T-helper 2 cell (primary cell): Measurements from ENCODE around the gene CLRN2.
A peak's percentile ranks its signal among the peaks of the same experiment; 100 is the strongest.
"Not testable (repeated sequence)": the region's sequence is repeated elsewhere in the genome, so short reads cannot be mapped to it uniquely, and the experiment has no call there.

Experiments used
- DNase-seq, 5 experiments: peaks; one replicate each; pipeline versions ENCODE4 v3.0.0 to v3.0.0-alpha.2; 2012 to 2022

Gene CLRN2

DNA sequence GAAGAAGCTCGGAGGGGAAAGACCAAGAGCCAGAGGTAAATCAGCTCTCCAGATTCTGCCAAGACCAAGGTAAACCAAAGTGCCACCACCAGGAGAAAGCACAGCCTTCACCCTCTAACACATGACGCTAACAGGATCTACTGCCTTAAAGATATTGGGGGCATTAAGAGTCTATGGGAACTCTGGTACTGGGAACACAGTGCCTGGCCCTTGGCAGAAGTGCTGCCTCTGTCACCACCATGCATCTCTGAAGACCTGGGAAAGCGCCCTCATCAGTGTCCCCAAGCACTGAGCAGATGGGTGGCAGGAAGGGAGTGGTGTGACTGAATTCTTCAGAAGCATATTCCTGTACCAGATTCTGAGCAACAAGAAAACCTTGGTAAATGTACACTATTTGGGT is 4.4 kb upstream of the CLRN2 start:
- no peak for DNase-seq

DNA sequence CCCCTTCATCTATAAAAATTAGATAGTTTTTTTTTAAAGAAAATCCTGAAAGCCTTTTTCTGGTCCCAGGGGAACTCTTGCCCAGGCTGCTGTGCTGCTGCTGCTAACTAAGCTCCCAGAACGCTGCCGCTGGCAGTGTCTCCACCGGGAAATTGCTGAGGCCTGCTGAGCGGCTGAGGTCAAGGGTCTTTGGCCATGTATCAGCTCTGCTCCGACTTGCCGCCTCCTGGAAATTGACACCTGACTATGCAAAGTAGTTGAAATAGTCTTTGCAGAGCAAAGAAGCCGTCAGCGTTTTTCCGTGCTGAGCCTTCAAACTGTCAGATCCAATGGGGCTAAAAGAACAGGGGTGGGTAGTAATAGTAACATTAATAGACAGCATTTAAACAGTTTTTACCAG is 3.9 kb upstream of the CLRN2 start:
- no peak for DNase-seq

DNA sequence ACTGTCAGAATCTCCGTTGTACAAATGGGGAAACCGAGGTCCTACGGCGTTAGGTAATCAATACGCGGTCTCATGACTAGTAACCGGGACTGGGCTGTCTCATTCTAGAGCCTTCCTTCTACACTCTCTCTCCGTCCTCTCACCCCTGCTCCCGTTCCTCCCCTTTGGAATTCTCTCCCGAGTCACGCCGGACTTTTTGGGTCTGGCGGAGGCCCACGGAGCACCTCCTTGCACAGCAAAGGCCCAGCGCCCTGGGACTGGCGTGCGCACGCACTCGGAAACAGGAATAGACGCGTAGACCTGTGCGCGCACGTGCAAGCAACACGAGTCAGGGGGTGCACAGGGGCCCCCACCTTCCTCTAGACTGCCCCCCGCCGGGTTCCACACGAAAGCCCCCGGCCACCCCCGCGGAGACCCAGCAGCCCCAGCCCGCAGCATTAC is 3.4 kb upstream of the CLRN2 start:
- peak in 2 of 5 experiments; percentile 50 to 76 for DNase-seq

DNA sequence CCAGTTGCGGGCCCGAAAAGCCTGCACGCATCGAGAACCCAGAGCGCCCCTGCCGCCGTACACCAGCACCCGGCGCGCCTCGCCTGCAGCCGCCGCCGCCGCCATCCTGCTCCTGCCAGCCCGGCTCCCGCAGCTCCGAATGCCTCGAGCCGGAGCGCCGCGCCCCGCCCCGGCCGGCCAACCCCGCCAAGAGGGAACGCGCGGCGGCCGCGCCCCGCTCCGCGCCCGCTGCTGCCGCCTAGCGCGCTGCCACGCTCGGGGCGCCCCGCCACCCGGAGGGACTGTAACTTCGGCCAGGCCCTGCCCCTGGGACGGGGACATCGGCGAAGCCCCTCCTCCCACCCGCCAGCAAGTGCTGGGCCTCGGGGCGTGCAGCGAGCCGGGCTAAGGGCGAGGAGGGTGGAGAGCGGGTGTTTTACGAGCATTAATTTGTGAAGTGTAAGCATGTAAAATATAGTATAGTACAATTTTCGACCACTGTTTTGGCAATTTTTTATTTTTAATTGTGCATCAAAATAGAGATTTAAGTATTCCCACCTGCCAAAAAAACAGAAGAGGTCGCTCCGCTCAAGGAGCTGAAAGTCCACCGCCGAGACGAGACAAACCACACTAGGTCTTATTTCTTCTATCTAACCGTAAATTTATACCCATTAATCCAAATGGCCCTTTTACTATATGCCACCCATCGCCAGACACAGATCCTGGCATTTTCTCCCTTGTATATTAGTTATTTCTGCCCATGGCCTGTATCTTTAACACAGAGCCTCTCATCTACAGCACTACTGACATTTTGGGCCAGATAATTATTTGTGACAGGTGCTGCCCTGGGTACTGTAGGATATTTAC is 2.8 kb upstream of the CLRN2 start, which contains the start of gene QDPR:
Gene QDPR (minus strand): TSS at position 141 of the 846 bp plus-strand sequence. CDS start 36 bp downstream, at position 105.
- DNase-seq: peak; percentile 42 to 82 (median 57)

DNA sequence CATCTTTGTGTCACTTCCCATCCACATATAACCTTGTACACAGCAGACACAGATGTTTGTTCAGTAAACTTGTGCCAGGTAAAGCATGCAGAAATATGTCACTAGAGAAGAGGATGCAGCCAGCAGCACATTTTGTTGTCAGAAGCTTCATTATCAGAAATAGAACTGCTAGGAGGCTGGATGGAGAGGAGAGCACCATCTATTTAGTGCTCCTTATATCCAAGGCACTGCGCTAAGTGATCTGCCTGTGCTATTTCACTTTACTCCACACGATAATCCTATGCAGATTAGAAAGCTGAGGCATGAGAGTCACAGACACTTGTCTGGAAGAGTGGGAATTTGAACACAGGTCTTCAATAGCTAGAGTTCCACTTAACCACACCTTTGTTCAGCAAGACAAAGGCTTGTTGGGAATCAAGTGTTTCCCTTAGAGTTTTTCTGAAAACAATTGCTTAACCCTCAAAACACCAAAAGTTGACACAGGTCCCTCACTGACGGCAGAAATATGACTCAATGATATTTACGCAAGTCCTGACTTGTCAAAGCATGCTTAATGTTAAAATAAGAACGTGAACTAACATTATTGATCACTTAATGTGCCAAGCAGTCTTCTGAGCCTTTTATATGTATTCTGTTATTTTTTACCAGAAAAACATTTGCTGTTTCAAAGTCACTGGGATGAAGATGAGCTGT is 1.8 kb upstream of the CLRN2 start:
- DNase-seq: no peak

DNA sequence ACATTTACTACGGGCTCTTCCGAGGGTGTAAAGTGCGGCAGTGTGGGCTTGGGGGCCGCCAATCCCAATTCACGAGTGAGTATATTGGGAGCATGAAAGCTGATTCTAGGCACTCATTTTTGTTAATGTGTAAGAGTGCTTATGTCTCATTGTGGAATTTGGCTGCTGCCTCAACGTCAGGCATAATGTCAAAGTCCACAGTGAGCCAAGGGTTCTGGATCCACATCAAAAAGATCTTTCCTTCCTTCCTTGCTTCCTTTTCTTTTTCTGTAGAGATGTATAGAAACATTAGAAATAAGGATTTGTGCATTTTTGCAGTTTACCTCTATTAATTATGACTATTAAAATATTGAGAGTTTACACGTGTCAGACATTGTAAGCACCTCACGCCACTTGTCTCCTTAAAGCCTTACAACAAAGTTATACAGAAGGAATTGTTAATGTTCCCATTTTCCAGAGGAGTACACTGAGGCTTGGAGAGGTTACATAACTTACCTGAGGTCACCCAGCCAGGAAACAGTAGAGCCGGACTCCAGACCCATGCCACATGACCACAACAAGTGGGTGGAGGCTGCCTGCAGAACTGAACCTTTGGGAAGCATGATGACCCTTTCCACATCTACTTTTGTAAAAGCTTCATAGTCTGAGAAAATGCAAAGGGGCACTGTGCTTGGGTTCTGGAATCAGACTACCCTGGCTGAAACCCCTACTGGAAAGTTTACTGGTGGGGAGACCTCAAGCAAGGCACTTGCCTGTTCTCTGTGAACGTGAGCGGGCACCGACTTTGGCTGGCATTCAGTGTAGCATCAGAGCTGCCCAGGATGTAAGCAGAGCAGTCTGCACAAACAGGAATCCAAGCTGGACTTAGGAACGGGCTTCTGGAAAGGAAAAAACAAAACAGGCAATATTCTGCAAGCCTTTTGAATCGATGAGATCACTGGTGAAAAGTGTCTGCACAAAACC is 761 bp downstream of the CLRN2 start:
- no peak for DNase-seq

DNA sequence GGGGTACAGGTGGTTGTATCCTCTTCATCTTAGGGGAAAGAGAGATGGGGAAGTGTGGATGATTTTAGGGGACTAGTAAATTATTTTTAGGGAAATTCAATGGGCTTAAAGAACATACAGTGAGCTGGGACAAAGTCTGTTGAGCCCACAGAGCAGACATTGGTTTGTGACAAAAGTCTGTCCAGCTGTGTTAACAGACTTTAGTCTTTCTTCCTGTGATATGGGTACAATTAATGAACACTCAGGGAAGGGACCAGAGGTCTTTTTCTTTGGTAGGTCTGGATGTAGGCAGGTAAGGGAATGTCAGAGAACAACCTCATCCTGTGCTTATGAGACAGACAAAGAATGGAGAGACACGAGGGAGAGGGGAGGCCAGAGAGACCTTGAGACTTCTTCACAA is 2.0 kb downstream of the CLRN2 start:
- no peak for DNase-seq

DNA sequence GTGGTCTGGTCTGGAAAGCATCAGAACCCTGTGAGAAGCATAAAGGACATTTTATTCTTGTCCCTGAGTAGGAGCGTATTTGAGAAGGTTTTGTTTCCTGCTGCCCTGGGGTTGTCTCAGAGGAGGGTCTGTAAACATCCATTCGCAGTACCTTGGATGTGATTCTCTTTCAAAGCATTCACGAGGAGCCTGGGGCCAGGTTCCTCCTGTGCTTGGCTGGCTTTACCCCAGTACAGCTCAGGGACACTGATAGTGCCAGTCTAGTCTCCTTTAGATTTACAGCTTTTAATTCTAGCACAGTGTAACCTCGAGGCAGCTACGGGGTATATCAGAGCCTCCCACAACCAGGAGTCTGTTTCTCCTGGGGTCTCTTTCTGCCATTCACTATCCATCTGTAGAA is 2.7 kb downstream of the CLRN2 start:
- DNase-seq: no peak

DNA sequence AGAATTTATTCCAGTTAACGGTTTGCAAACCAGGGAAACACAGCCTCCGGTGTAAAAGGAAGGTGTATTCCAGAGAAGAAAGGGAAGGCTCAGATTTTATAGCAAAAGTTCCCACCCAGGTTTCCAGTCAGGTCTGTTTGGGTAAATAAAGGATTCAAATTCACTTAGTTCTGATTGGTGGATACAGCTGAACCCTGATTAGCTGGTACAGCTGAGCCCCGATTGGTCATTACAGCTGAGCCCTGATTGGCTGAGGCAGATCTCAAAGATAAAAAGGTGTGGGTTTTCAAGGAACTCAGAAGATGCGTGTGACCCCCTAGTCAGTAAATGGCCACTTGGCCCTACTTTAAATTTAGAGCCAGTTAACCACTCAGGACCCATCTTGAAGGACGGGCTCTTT is 6.6 kb downstream of the CLRN2 start:
- DNase-seq: no peak

DNA sequence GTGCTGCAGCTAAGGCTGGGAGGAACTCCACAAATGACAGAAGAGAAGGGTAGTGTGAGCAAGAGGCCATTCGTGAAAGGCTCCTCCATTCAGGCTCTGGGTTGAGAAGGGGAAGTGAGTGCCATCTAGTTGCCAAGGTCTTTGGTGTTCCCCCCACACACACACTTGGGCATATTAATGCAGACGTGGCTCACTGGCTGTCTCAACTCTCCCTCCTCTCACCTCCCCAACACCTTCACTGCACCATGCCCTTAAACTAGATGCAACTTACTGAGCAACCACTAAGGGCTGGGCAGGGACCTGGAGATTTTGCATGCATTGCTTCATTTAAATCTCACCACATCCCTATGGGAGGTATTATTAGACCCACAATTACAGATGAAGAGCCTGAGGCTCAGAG is 8.7 kb downstream of the CLRN2 start:
- DNase-seq: no peak

DNA sequence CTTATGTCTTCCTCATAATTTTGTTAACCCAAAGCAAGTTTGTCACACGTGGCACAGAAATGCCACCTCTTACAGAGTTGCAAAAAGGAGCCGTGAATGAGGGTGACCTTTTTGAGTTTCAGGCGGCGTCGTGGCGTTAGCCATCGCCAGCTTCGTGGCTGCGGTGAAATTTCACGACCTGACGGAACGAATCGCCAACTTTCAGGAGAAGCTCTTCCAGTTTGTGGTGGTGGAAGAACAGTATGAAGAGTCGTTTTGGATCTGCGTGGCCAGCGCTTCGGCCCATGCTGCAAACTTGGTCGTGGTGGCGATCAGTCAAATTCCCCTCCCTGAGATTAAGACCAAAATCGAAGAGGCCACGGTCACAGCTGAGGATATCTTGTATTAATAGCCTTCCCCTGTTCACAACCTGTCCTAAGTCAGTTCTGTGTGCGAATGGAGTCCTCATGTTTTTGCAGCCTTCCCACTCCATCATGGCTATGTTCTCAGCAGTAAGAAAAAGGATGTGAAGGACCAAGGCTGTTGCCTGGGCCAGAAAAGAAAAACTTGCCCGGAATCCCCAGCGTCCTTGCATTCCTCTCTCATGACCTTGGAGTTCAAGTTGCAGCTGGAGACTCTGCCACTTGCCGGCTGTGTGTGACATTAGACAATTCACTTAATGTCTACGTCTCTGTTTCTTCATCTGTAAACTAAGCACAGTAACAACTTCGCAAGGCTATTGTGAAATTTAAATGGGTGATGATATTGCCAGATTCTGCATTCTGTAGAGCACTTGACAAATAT is 11.9 kb downstream of the CLRN2 start:
- no peak for DNase-seq

DNA sequence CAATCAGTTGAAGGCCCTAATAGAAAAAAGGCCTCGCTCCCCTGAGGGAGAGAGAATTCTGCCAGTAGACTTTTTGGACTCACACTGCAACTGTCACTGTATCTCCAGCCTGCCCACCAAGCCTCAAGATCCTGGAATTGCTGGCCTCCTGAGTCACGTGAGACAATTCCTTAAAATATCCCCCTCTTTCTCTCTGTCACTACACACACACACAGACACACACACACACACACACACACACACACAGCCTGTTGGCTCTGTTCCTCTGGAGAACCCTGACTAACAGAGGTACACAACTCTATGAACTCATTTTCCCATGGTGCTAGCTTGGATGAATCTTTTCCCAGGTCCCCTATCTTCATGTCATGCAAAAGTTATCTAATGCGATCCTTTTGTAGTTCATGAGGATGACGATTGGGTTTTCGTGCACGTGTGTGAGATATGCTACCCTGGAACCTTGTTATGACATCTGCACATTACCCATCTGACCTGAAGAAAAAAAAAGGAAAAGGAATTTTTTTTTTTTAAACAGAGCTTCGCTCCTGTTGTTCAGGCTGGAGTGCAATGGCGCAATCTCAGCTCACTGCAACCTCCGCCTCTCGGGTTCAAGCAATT is 13.7 kb downstream of the CLRN2 start:
- no peak for DNase-seq

DNA sequence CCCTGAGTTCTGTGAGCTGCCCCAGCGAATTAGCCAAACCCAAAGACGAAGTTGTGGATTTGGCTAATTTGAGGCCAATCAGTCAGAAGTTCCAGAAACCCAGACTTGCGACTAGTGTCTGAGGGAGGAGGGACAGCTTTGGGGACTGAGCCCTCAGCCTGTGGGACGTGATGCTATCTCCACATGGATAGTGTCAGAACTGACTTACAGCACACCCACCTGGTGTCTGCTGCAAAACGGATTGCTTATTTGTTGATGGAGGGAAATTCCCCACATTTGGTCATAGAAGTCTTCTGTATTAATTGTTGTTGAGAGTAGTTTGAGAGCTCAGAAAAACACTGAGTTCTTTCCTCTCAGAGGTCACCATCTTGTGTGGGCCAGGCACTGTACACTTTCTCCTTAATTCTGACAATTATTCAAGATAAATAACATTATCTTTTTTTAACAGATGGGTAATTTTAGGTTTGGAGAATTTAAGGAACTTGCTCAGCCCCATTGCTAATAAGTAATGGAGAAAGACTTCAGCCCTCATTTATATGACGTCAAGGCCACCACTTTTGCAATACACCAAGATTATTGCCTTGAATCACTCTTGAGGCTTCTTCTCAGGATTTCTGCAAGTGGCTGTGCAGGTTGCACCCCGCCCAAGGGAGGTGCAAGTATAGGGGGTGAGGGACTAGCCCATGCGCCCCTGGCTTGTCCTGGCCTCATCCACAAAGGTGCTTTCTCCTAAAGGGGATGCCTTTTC is 16.7 kb downstream of the CLRN2 start:
- no peak for DNase-seq

DNA sequence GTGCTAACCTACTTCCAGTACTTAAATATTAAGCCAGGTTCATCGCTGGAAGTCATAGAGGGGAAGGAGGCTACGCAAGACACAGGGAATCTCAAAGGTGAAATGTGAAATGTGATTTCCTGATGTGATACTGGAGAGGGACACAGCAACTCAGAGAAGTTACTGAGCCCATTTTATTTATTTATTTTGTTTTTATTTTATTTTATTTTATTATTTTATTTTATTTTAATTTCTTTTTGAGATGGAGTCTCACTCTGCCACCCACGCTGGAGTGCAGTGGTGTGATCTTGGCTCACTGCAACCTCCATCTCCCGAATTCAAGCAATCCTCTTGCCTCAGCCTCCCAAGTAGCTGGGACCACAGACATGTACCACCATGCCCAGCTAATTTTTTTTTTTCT is 19.7 kb downstream of the CLRN2 start:
- DNase-seq: no peak

DNA sequence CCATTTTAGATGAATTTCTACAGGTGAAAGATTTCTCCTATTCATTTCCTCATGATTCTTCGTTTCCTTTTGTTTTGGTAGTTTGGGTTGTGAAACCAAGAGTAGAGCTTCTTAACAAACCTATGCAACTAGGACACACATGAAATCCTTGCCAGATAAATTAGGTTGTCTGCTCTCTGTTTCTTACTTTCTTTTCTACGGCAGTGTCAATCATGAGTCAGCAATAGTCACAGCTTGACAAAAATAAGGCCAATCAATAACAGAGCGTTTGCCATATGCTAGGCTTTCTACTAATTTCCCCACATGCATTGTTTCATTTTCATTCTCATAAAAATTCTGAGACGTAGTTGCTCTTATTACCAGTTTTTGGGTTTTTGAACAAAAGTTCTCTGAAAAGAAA is 20.3 kb downstream of the CLRN2 start:
- DNase-seq: no peak

DNA sequence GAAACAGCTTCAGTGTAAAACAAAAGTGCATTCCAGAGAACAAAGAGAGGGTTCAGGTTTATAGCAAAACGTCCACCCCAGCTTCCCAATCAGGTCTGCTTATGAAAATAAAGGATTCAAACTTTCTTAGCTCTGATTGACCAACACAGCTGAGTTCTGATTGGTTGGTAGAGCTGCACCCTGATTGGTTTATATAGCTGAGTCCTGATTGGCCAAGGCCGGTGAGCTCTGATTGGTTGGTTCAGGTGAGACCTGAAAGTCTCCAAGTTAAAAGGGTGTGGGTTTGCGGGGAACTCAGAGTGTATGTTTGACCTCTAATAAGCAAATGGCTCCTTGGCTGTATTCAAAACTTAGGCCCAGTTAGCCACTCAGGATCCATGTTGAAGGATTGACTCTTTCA is 20.9 kb downstream of the CLRN2 start:
- DNase-seq: peak in 1 of 5 experiments; percentile 15

DNA sequence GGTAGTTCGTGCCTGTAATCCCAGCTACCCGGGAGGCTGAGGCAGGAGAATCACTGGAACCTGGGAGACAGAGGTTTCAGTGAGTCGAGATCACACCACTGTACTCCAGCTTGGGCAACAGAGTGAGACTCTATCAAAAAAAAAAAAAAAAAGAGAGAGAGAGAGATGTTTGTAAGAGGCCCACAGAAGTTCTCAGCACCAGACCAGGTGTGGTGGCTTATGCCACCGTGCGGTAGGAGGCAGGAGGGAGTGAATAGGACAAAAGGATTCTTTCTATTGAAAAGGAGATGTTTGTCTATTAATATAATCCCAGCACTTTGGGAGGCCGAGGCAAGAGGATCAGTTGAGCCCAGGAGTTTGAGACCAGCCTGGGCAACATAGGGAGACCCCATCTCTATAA is 22.1 kb downstream of the CLRN2 start:
- not testable (repeated sequence) for DNase-seq

DNA sequence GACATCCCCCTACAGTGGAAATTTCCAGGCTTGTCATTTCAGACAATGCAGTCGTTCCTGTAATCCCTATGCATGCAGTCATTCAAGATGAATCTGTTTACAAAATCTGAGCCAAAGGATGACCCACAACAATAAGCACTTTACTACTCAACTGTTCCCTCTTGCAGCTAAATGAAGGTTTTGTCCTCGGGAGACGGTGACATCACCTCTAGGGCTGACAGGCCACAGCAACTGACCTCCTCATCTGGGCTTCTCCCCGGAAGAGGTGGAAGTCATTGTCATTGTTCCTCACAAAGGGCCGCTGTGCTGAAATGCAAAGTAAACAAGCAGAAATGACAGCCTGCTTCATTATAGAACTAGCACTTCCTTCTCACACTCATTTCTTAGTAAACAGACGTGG is 29.2 kb downstream of the CLRN2 start:
- no peak for DNase-seq

DNA sequence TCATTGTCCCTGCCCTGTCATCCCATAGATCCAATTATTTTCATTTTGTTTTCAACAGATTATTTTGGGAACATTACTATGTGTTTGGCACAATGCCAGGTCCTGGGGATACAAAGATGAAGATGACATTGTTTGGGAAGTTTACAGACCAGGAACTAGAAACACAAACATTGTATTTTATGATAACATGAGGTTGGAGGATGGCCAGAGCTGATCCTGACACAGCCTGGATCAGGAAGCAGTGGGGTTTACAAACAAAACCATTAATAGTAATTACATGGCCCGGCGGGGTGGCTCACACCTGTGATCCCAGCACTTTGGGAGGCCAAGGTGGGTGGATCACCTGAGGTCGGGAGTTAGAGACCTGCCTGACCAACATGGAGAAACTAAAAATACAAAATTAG is 29.9 kb downstream of the CLRN2 start:
- no peak for DNase-seq

DNA sequence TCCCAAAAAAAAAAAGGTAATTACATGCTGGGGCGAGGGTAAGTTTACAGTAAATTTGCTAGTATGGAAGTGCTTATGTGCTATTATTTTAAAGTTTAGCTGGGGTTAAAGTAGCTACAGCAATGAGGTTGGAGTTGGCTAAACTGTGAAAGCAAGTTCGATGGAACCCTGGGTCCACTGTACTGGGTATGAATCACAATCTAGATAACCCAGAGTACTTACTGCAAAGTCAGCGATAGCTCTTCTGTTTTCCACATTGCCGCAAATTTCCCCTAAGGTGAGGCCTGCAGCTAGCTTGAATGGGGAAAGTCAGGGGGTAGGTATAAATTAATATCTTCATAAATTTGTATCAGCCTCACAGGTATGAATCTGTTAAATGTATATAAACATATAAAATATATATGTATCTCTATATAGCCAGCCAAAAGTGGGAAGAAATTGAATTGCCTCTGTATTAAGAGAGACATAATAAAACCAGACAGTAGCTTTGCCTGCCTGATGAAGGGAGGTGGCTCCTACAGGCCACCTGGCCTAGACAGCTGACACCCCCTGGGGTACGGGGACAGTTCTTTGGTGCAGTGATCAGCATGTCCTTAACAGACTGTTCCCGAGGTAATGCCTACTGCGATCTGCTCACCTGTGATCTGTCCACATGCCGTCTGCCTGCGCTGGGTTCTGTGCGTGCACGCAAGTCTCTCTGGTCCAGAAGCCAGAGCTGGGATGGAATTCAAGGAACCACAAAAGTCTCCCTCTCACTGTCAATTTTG is 30.6 kb downstream of the CLRN2 start:
- no peak for DNase-seq
